GM12878 (cell line): Measurements from ENCODE around the gene L1CAM. TPM values are rescaled to one million over a fixed set of nuclear protein-coding genes. Genes with fewer than 3 reads are reported as not detected.
A peak's percentile ranks its signal among the peaks of the same experiment; 100 is the strongest.

ENCODE experiments used
- ATAC-seq: fragments of 200-7000 bp; cut with Tn5 transposase; 3 replicates; pipeline ENCODE4 v1.9.1; 2020; ENCODE audit warnings: mild to moderate bottlenecking, moderate library complexity
- BruUV-seq: library from RNA; stranded (reverse); fragments of 400-500 nt; replicated peaks from 2 replicates; lab custom pipeline; 2021; lab: Mats Ljungman, UMichigan
- CTCF ChIA-PET: fragments of 300-600 bp; sonication (Branson Sonifier 250); formaldehyde crosslinking; extraction: SDS; loops from one replicate; lab custom pipeline; 2021; ENCODE audit warnings: inconsistent platforms; lab: Yijun Ruan, JAX
- POLR2A ChIA-PET: fragments of 350-600 bp; formaldehyde crosslinking; extraction: SDS; loops from one replicate; lab custom pipeline; 2021; ENCODE audit warnings: inconsistent platforms; lab: Charles Lee
- RAD21 ChIA-PET: fragments of 300-600 bp; sonication (Branson Sonifier 250); formaldehyde crosslinking; loops from one replicate; lab custom pipeline; 2023; ENCODE audit warnings: antibody characterized with exemption; ENCODE audit not compliant: unreplicated experiment; lab: Charles Lee
- SMC1A ChIA-PET: fragments of 300-600 bp; sonication (Branson Sonifier 250); formaldehyde crosslinking; loops from one replicate; lab custom pipeline; 2023; ENCODE audit not compliant: unreplicated experiment, uncharacterized antibody; lab: Charles Lee
- DNase-seq: peaks from one replicate; pipeline ENCODE4 v3.0.0-alpha.2; 2011; ENCODE audit warnings: low read depth, low spot score
- FAIRE-seq: peaks from 3 replicates; lab custom pipeline; 2011; peaks lifted over from hg19 to GRCh38; lab: Jason Lieb, UNC
- H2AFZ ChIP-seq: 2 replicates; pipeline ENCODE4 v1.6.0; 2011; ENCODE audit warnings: low read depth, low read length, control low read depth; ENCODE audit not compliant: control insufficient read depth
- H3K27ac ChIP-seq: 2 replicates; pipeline ENCODE4 v1.5.1; 2011; ENCODE audit warnings: control low read depth; ENCODE audit not compliant: control insufficient read depth, insufficient read depth
- H3K27me3 ChIP-seq, 2 experiments: replicated peaks in 1 of 2; 2 replicates each; pipeline versions ENCODE4 v1.6.0 to v1.6.1; 2011; ENCODE audit warnings: low read length in 1 of 2; ENCODE audit not compliant: control insufficient read depth in 2 of 2, insufficient read depth in 2 of 2
- H3K36me3 ChIP-seq, 2 experiments: 2 replicates each; pipeline ENCODE4 v1.5.1; 2011; ENCODE audit warnings: low read length in 1 of 2; ENCODE audit not compliant: control insufficient read depth in 2 of 2, insufficient read depth in 2 of 2
- H3K4me1 ChIP-seq: 2 replicates; pipeline ENCODE4 v1.6.1; 2011; ENCODE audit warnings: mild to moderate bottlenecking, low read length, moderate library complexity, mixed read lengths; ENCODE audit not compliant: control insufficient read depth, insufficient read depth
- H3K4me2 ChIP-seq: 2 replicates; pipeline ENCODE4 v1.6.0; 2011; ENCODE audit warnings: control low read depth; ENCODE audit not compliant: control insufficient read depth, insufficient read depth
- H3K4me3 ChIP-seq: fragments of 200-600 bp; sonication (generic); 2 replicates; pipeline ENCODE4 v1.5.1; 2016
- H3K79me2 ChIP-seq: 2 replicates; pipeline ENCODE4 v1.6.0; 2011; ENCODE audit warnings: low read length; ENCODE audit not compliant: control insufficient read depth, insufficient read depth
- H3K9ac ChIP-seq: 2 replicates; pipeline ENCODE4 v1.8.0; 2011; ENCODE audit warnings: low read length, control low read depth, mixed read lengths; ENCODE audit not compliant: control insufficient read depth, insufficient read depth
- H3K9me3 ChIP-seq: replicated peaks from 3 replicates; pipeline ENCODE4 v1.5.1; 2011; ENCODE audit warnings: mild to moderate bottlenecking, low read length; ENCODE audit not compliant: control insufficient read depth, insufficient read depth
- H4K20me1 ChIP-seq: 2 replicates; pipeline ENCODE4 v1.6.0; 2011; ENCODE audit not compliant: control insufficient read depth, insufficient read depth
- BRCA1 ChIP-seq: IDR thresholded peaks from 2 replicates; pipeline ENCODE4 v1.6.1; 2011; ENCODE audit warnings: low read depth, low read length, improper control_type of control experiment
- PAX5 ChIP-seq: IDR thresholded peaks from 2 replicates; pipeline ENCODE4 v1.6.1; 2011; ENCODE audit warnings: low read depth, low read length, borderline replicate concordance
- POLR2A ChIP-seq: IDR thresholded peaks from 2 replicates; pipeline ENCODE4 v1.6.1; 2011; ENCODE audit warnings: low read depth, mild to moderate bottlenecking, low read length
- WGBS: methylation state at CpG from one replicate; pipeline ENCODE4 v1.1.6; 2016; ENCODE audit warnings: low lambda C conversion rate; ENCODE audit not compliant: insufficient replicate concordance, insufficient coverage; ENCODE audit errors: missing lambda C conversion rate; 5-methylcytosine and 5-hydroxymethylcytosine counted together
- in situ Hi-C: fragments of 300-500 bp; cut with MboI; formaldehyde crosslinking; loops from 9 replicates; pipeline ENCODE4 v1.14.3; 2018; ENCODE audit warnings: mixed read lengths
- intact Hi-C: fragments of 100-400 bp; cut with micrococcal nuclease; formaldehyde crosslinking; loops from one replicate; pipeline ENCODE4 v1.14.2; 2022; ENCODE audit not compliant: unreplicated experiment
- polyA plus RNA-seq, 11 experiments: library from polyadenylated mRNA; depleted of rRNA in 4 of 11; unstranded in 6 of 11; stranded (reverse) in 5 of 11; fragments of >200 nt; fragmentation: Nextera tagmentation in 4 of 11; fragmentation: Illumina TruSeq in 1 of 11; extraction: Ambion mirVana in 4 of 11; extraction: Trizol in 1 of 11; gene quantifications; 1 replicate in 1 of 11; 2 replicates in 10 of 11; pipeline versions ENCODE4 v1.2.1 to v1.2.3, GENCODE V29; 2011 to 2016; ENCODE audit warnings: inconsistent platforms in 2 of 11, missing spikeins in 2 of 11, low read depth in 1 of 11
- total RNA-seq, 4 experiments: library from RNA; depleted of rRNA in 3 of 4; stranded (reverse); fragments of >200 nt in 3 of 4; fragmentation: Illumina TruSeq in 1 of 4; extraction: Trizol in 1 of 4; gene quantifications; 2 replicates each; pipeline versions ENCODE4 v1.2.1 to v1.2.3, GENCODE V29; 2013 to 2021
- TF ChIP-seq, protein P1 (sequence below): fragments of 450-650 bp; IDR thresholded peaks from 2 replicates; pipeline ENCODE4 v1.6.1; 2014; ENCODE audit warnings: mild to moderate bottlenecking

L1CAM gene
- total and polyA plus RNA-seq, 10 of the 15 experiments (the other 5 are each of a cell fraction or from before 2014, with no cell fraction given) = 0.01 to 0.64 (median 0.09) TPM; not detected in 5

GRCh38 chrX:153907456-153907855 lies 21.5 kb upstream of the L1CAM start:
- H3K79me2 ChIP-seq = no peaks in the 10 kb centered on the region
- H3K36me3 ChIP-seq = no peaks in the 10 kb centered on the region; a peak in 1 of 4 replicates
- ChIA-PET POLR2A (no interaction called here), RAD21 (interaction anchor here (0.6 to 1.8 kb wide), 2 partner anchors 18 to 102 kb away, joined by 4 to 6 read pairs; no protein-coding TSS in a partner anchor), SMC1A (interaction anchor here (1.1 to 1.3 kb wide), 2 partner anchors 17 to 29 kb away, joined by 3 read pairs; no protein-coding TSS in a partner anchor), CTCF (interaction anchor here (1.1 to 1.8 kb wide), 3 partner anchors 16 to 39 kb away, joined by 4 to 5 read pairs (median 5); no protein-coding TSS in a partner anchor)
- in situ Hi-C loops (no loop called here), intact Hi-C loops (no loop called here)
- no peak overlapping the region for H2AFZ ChIP-seq
- H4K20me1 ChIP-seq = no peaks in the 10 kb centered on the region
- no peak overlapping the region for H3K9ac ChIP-seq
- no peaks in the 10 kb centered on the region for H3K9me3 ChIP-seq
- no peak overlapping the region for H3K4me2 ChIP-seq
- DNase-seq (no peak), FAIRE-seq (no peak), ATAC-seq (no peak)
- BruUV-seq = no TSS peak
- H3K27ac ChIP-seq = no peak overlapping the region
- H3K4me3 ChIP-seq = no peak overlapping the region
- TF ChIP-seq BRCA1 = no peak
- TF ChIP-seq POLR2A = 0 out of 2 replicates have a peak, but pooled peaks have one; percentile 8
- TF ChIP-seq, protein P1, sequence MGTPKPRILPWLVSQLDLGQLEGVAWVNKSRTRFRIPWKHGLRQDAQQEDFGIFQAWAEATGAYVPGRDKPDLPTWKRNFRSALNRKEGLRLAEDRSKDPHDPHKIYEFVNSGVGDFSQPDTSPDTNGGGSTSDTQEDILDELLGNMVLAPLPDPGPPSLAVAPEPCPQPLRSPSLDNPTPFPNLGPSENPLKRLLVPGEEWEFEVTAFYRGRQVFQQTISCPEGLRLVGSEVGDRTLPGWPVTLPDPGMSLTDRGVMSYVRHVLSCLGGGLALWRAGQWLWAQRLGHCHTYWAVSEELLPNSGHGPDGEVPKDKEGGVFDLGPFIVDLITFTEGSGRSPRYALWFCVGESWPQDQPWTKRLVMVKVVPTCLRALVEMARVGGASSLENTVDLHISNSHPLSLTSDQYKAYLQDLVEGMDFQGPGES = no peak
- 0 out of 2 replicates have a peak, but pooled peaks cover 5% of the 10 kb centered on the region for H3K4me1 ChIP-seq
- H3K27me3 ChIP-seq = no peaks in the 10 kb centered on the region
- WGBS = 76% methylated on average over 12 of the region's 12 CpGs

GRCh38 chrX:153906126-153906917 lies 20.3 kb upstream of the L1CAM start:
- in situ Hi-C loops = no loop called here
- BruUV-seq = no TSS peak
- Histone ChIP-seq H3K9me3 (no peaks in the 10 kb centered on the region), H3K4me3 (no peak overlapping the region), H3K4me2 (no peak overlapping the region), H3K79me2 (no peaks in the 10 kb centered on the region), H3K27ac (no peak overlapping the region), H3K4me1 (peaks cover 7% of the 10 kb centered on the region), H3K27me3 (no peaks in the 10 kb centered on the region), H3K9ac (no peak overlapping the region), H4K20me1 (no peaks in the 10 kb centered on the region), H2AFZ (no peak overlapping the region), H3K36me3 (no peaks in the 10 kb centered on the region; a peak in 1 of 4 replicates)
- intact Hi-C loops = no loop called here
- ChIA-PET POLR2A (interaction anchor here (1.1 kb wide), 1 partner anchor 62 kb away, joined by 3 read pairs; no protein-coding TSS in a partner anchor), RAD21 (interaction anchor here (1.8 kb wide), 1 partner anchor 19 kb away, joined by 6 read pairs; no protein-coding TSS in a partner anchor), SMC1A (interaction anchor here (1.1 to 1.3 kb wide), 2 partner anchors 18 to 28 kb away, joined by 3 read pairs; no protein-coding TSS in a partner anchor), CTCF (interaction anchor here (1.1 to 1.8 kb wide), 3 partner anchors 17 to 41 kb away, joined by 4 to 5 read pairs (median 5); no protein-coding TSS in a partner anchor)
- TF ChIP-seq PAX5 (no peak), POLR2A (peak; percentile 37; the same call in 1 of the 2 replicates)
- FAIRE-seq (no peak), ATAC-seq (no peak), DNase-seq (no peak)
- WGBS = 50% methylated on average over 27 of the region's 27 CpGs
